WTC11 (cell line): Measurements from ENCODE around the gene ATP5ME. TPM values are rescaled to one million over a fixed set of nuclear protein-coding genes. Genes with fewer than 3 reads are reported as not detected.
A peak's percentile ranks its signal among the peaks of the same experiment; 100 is the strongest.

ENCODE experiments used
- ATAC-seq: fragments of 200-7000 bp; cut with Tn5 transposase; 2 replicates; pipeline ENCODE4 v1.10.0; 2021; ENCODE audit warnings: mild to moderate bottlenecking, moderate library complexity
- CTCF ChIA-PET: fragments of 300-600 bp; sonication (Branson Sonifier 250); formaldehyde crosslinking; loops from one replicate; lab custom pipeline; 2021; ENCODE audit warnings: antibody characterized with exemption; lab: Charles Lee
- POLR2A ChIA-PET: fragments of 350-600 bp; sonication (Branson Sonifier 250); formaldehyde crosslinking; loops from one replicate; lab custom pipeline; 2021; ENCODE audit warnings: antibody characterized with exemption; lab: Charles Lee
- DNase-seq: peaks from one replicate; pipeline ENCODE4 v3.0.0; 2021; ENCODE audit warnings: low spot score
- H3K27ac Mint-ChIP-seq: 2 replicates; pipeline ENCODE4 v1.8.0; 2021; ENCODE audit warnings: mixed read lengths
- H3K27me3 Mint-ChIP-seq: 2 replicates; pipeline ENCODE4 v1.8.0; 2021; ENCODE audit warnings: low read depth, mild to moderate bottlenecking, moderate library complexity, mixed read lengths
- H3K36me3 Mint-ChIP-seq: 2 replicates; pipeline ENCODE4 v1.8.0; 2021; ENCODE audit warnings: mixed read lengths
- H3K4me1 Mint-ChIP-seq: 2 replicates; pipeline ENCODE4 v1.8.0; 2022; ENCODE audit warnings: mixed read lengths
- H3K4me3 Mint-ChIP-seq: 2 replicates; pipeline ENCODE4 v1.8.0; 2021; ENCODE audit warnings: mild to moderate bottlenecking, moderate library complexity, mixed read lengths
- H3K9me3 Mint-ChIP-seq: 2 replicates; pipeline ENCODE4 v1.8.0; 2021; ENCODE audit warnings: mixed read lengths
- AFF4 ChIP-seq: sonication (generic); formaldehyde crosslinking; IDR thresholded peaks from 2 replicates; pipeline ENCODE4 v1.8.1; 2023; ENCODE audit warnings: mild to moderate bottlenecking, missing genetic modification reagents, borderline replicate concordance
- ESRRA ChIP-seq: sonication (generic); formaldehyde crosslinking; IDR thresholded peaks from 2 replicates; pipeline ENCODE4 v1.8.1; 2022; ENCODE audit warnings: mild to moderate bottlenecking, missing genetic modification reagents, borderline replicate concordance
- MYBL2 ChIP-seq: sonication (generic); formaldehyde crosslinking; IDR thresholded peaks from 2 replicates; pipeline ENCODE4 v1.8.1; 2023; ENCODE audit warnings: mild to moderate bottlenecking, moderate library complexity, missing genetic modification reagents
- NFYB ChIP-seq: sonication (generic); formaldehyde crosslinking; conservative IDR thresholded peaks from 2 replicates; pipeline ENCODE4 v1.8.0; 2022; ENCODE audit warnings: low read depth, missing genetic modification reagents
- NR3C1 ChIP-seq: sonication (generic); formaldehyde crosslinking; conservative IDR thresholded peaks from 2 replicates; pipeline ENCODE4 v1.8.1; 2023; ENCODE audit warnings: low read depth, mild to moderate bottlenecking, missing genetic modification reagents
- PRRX2 ChIP-seq: fragments of 250-450 bp; sonication (Bioruptor Pico); IDR thresholded peaks from 2 replicates; pipeline ENCODE4 v1.8.0; 2021; ENCODE audit warnings: mild to moderate bottlenecking
- RELA ChIP-seq: sonication (generic); formaldehyde crosslinking; IDR thresholded peaks from 2 replicates; pipeline ENCODE4 v1.8.1; 2022; ENCODE audit warnings: missing genetic modification reagents, mild to moderate bottlenecking, borderline replicate concordance
- SMAD4 ChIP-seq: sonication (generic); formaldehyde crosslinking; IDR thresholded peaks from 2 replicates; pipeline ENCODE4 v1.8.0; 2022; ENCODE audit warnings: mild to moderate bottlenecking, missing genetic modification reagents
- SP1 ChIP-seq: sonication (generic); formaldehyde crosslinking; conservative IDR thresholded peaks from 2 replicates; pipeline ENCODE4 v1.8.1; 2022; ENCODE audit warnings: missing genetic modification reagents
- TEAD1 ChIP-seq: sonication (generic); formaldehyde crosslinking; IDR thresholded peaks from 2 replicates; pipeline ENCODE4 v1.8.0; 2022; ENCODE audit warnings: mild to moderate bottlenecking, missing genetic modification reagents
- ZBTB43 ChIP-seq: sonication (generic); formaldehyde crosslinking; IDR thresholded peaks from 2 replicates; pipeline ENCODE4 v1.8.1; 2023; ENCODE audit warnings: mild to moderate bottlenecking, missing genetic modification reagents
- ZNF219 ChIP-seq: sonication (generic); formaldehyde crosslinking; IDR thresholded peaks from 2 replicates; pipeline ENCODE4 v1.8.0; 2023; ENCODE audit warnings: missing genetic modification reagents, mild to moderate bottlenecking, borderline replicate concordance
- ZNF232 ChIP-seq: sonication (generic); formaldehyde crosslinking; IDR thresholded peaks from 2 replicates; pipeline ENCODE4 v1.8.0; 2022; ENCODE audit warnings: mild to moderate bottlenecking, missing genetic modification reagents
- ZNF317 ChIP-seq: sonication (generic); formaldehyde crosslinking; IDR thresholded peaks from 2 replicates; pipeline ENCODE4 v1.8.1; 2023; ENCODE audit warnings: low read depth, mild to moderate bottlenecking, moderate library complexity, missing genetic modification reagents, borderline replicate concordance
- ZNF396 ChIP-seq: fragments of 250-450 bp; sonication (Bioruptor Pico); IDR thresholded peaks from 2 replicates; pipeline ENCODE4 v1.8.0; 2021; ENCODE audit warnings: mild to moderate bottlenecking, moderate library complexity, borderline replicate concordance
- total RNA-seq: library from RNA; stranded (reverse); gene quantifications from 3 replicates; pipeline ENCODE4 v1.2.3, GENCODE V29; 2021
- TF ChIP-seq, protein P1 (sequence below): sonication (generic); formaldehyde crosslinking; IDR thresholded peaks from 2 replicates; pipeline ENCODE4 v1.8.1; 2022; ENCODE audit warnings: missing genetic modification reagents, borderline replicate concordance
- TF ChIP-seq, protein P2 (sequence below): sonication (generic); formaldehyde crosslinking; conservative IDR thresholded peaks from 2 replicates; pipeline ENCODE4 v1.8.1; 2023; ENCODE audit warnings: mild to moderate bottlenecking, low read depth, missing genetic modification reagents, moderate library complexity
- TF ChIP-seq, protein P3 (sequence below): sonication (generic); formaldehyde crosslinking; IDR thresholded peaks from 2 replicates; pipeline ENCODE4 v1.8.1; 2022; ENCODE audit warnings: low read depth, missing genetic modification reagents, borderline replicate concordance

Gene ATP5ME
- total RNA-seq, 1 experiment from 2014 or later, result 468 TPM

GRCh38 chr4:632926-633325 is 41.1 kb downstream of the ATP5ME start (continued):
- TF ChIP-seq, protein P1, sequence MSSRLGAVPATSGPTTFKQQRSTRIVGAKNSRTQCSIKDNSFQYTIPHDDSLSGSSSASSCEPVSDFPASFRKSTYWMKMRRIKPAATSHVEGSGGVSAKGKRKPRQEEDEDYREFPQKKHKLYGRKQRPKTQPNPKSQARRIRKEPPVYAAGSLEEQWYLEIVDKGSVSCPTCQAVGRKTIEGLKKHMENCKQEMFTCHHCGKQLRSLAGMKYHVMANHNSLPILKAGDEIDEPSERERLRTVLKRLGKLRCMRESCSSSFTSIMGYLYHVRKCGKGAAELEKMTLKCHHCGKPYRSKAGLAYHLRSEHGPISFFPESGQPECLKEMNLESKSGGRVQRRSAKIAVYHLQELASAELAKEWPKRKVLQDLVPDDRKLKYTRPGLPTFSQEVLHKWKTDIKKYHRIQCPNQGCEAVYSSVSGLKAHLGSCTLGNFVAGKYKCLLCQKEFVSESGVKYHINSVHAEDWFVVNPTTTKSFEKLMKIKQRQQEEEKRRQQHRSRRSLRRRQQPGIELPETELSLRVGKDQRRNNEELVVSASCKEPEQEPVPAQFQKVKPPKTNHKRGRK, result no peak
- TF ChIP-seq ZNF232 (CRISPR knock-in tag), result no peak
- no peak for TF ChIP-seq NFYB (CRISPR knock-in tag)
- no peak for TF ChIP-seq ZNF219 (CRISPR knock-in tag)
- TF ChIP-seq SMAD4 (CRISPR knock-in tag), result no peak
- no peak for TF ChIP-seq ZNF396
- TF ChIP-seq AFF4 (CRISPR knock-in tag), result no peak
- TF ChIP-seq TEAD1, result no peak
- no peak for TF ChIP-seq RELA (CRISPR knock-in tag)
- no peak for TF ChIP-seq ZNF317 (CRISPR knock-in tag)
- TF ChIP-seq, protein P2, sequence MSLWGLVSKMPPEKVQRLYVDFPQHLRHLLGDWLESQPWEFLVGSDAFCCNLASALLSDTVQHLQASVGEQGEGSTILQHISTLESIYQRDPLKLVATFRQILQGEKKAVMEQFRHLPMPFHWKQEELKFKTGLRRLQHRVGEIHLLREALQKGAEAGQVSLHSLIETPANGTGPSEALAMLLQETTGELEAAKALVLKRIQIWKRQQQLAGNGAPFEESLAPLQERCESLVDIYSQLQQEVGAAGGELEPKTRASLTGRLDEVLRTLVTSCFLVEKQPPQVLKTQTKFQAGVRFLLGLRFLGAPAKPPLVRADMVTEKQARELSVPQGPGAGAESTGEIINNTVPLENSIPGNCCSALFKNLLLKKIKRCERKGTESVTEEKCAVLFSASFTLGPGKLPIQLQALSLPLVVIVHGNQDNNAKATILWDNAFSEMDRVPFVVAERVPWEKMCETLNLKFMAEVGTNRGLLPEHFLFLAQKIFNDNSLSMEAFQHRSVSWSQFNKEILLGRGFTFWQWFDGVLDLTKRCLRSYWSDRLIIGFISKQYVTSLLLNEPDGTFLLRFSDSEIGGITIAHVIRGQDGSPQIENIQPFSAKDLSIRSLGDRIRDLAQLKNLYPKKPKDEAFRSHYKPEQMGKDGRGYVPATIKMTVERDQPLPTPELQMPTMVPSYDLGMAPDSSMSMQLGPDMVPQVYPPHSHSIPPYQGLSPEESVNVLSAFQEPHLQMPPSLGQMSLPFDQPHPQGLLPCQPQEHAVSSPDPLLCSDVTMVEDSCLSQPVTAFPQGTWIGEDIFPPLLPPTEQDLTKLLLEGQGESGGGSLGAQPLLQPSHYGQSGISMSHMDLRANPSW (CRISPR knock-in tag), result no peak
- no peak for TF ChIP-seq NR3C1 (CRISPR knock-in tag)

- CTCF ChIA-PET, result no interaction called here
- H3K36me3 Mint-ChIP-seq, result peaks cover 6% of the 10 kb centered on the region; the same call in 1 of the 2 replicates
- DNase-seq, result peak; percentile 5
- peaks cover 22% of the 10 kb centered on the region for H3K9me3 Mint-ChIP-seq
- no peak overlapping the region for H3K27ac Mint-ChIP-seq
- H3K27me3 Mint-ChIP-seq, result peaks cover 7% of the 10 kb centered on the region
- no peak for TF ChIP-seq ESRRA (CRISPR knock-in tag)
- TF ChIP-seq PRRX2 (CRISPR knock-in tag), result no peak
- TF ChIP-seq MYBL2, result no peak
- TF ChIP-seq SMAD4 (CRISPR knock-in tag), result no peak
- no peak for TF ChIP-seq NR3C1 (CRISPR knock-in tag)
- TF ChIP-seq ZBTB43 (CRISPR knock-in tag), result no peak
- no peak for TF ChIP-seq ZNF232 (CRISPR knock-in tag)
- TF ChIP-seq SP1 (CRISPR knock-in tag), result no peak
- TF ChIP-seq, protein P3, sequence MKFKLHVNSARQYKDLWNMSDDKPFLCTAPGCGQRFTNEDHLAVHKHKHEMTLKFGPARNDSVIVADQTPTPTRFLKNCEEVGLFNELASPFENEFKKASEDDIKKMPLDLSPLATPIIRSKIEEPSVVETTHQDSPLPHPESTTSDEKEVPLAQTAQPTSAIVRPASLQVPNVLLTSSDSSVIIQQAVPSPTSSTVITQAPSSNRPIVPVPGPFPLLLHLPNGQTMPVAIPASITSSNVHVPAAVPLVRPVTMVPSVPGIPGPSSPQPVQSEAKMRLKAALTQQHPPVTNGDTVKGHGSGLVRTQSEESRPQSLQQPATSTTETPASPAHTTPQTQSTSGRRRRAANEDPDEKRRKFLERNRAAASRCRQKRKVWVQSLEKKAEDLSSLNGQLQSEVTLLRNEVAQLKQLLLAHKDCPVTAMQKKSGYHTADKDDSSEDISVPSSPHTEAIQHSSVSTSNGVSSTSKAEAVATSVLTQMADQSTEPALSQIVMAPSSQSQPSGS (CRISPR knock-in tag), result no peak
- TF ChIP-seq, all 79 proteins: peak for 0
- H3K4me3 Mint-ChIP-seq, result no peak overlapping the region
- no peak for ATAC-seq
- POLR2A ChIA-PET, result no interaction called here
- no peaks in the 10 kb centered on the region for H3K4me1 Mint-ChIP-seq
These were observed 41.8 kb downstream of the ATP5ME start for GRCh38 chr4:632196-632790.
